ENCODE results near the gene AKNA.

DNA sequence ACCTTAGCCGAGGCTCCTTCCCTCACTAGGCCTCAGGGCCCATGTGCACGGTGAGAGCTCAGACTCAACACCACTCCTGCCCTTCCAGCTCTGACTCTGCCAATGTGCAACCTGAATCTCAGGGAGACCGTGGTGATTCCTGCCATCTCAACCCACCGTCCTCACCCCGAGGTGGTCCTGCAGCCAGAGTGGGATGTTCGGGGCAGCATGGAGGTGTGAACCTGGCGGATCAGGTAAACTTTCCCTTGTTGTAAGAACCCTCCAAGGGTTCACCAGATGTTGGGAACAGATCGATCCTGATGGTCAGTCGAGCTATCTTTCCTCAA is 538 bp upstream of the AKNA start:
- TF ChIP-seq GATA2 (IDR thresholded peaks at IDR 0.05; ENCODE audit: low read depth, low read length) (no peak), GATA3 (IDR thresholded peaks at IDR 0.05; ENCODE audit: low read depth, low read length) (no peak)

Measured in SH-SY5Y (cell line).